GM18505 (cell line): ENCODE results near the gene ALLC.

Experiments used
- ATAC-seq: cut with Tn5 transposase; IDR thresholded peaks from one replicate; pipeline ENCODE4 v1.9.1; 2021; ENCODE audit not compliant: unreplicated experiment
- POLR2A ChIP-seq: IDR thresholded peaks from 4 replicates; pipeline ENCODE4 v1.6.1; 2011; ENCODE audit warnings: borderline replicate concordance; ENCODE audit not compliant: insufficient read depth, insufficient read length; ENCODE audit errors: extremely low read depth

The ALLC gene

GRCh38 chr2:3729786-3730185 is 71.8 kb downstream of the ALLC start:
- no peak for TF ChIP-seq POLR2A
- no peak for ATAC-seq

- no peak for TF ChIP-seq POLR2A
- no peak for ATAC-seq
Observed at GRCh38 chr2:3730646-3731045, 72.6 kb downstream of the ALLC start.

- no peak for ATAC-seq
Observed at GRCh38 chr2:3731829-3732228, 73.8 kb downstream of the ALLC start.

GRCh38 chr2:3736112-3736511 is 78.1 kb downstream of the ALLC start:
- no peak for TF ChIP-seq POLR2A
- no peak for ATAC-seq

More at GRCh38 chr2:3731829-3732228, 73.8 kb downstream of the ALLC start:
- TF ChIP-seq POLR2A = no peak

GRCh38 chr2:3737128-3737527 is 79.1 kb downstream of the ALLC start:
- ATAC-seq = no peak
- no peak for TF ChIP-seq POLR2A

GRCh38 chr2:3738454-3738853 is 80.5 kb downstream of the ALLC start:
- TF ChIP-seq POLR2A = no peak
- ATAC-seq = peak; percentile 61

- TF ChIP-seq POLR2A = no peak
- ATAC-seq = no peak
Observed at GRCh38 chr2:3739313-3739712, 81.3 kb downstream of the ALLC start.

- no peak for ATAC-seq
- TF ChIP-seq POLR2A = no peak
Observed at GRCh38 chr2:3741396-3741795, 83.4 kb downstream of the ALLC start.

GRCh38 chr2:3741867-3742602 is 84.0 kb downstream of the ALLC start:
- no peak for TF ChIP-seq POLR2A
- ATAC-seq = no peak

- TF ChIP-seq POLR2A = no peak
- ATAC-seq = no peak
Observed at GRCh38 chr2:3742743-3743508, 84.9 kb downstream of the ALLC start.

GRCh38 chr2:3743951-3744555 is 86.1 kb downstream of the ALLC start:
- no peak for TF ChIP-seq POLR2A

GRCh38 chr2:3745920-3746319 is 87.9 kb downstream of the ALLC start:
- ATAC-seq = no peak
- no peak for TF ChIP-seq POLR2A

More at GRCh38 chr2:3743951-3744555, 86.1 kb downstream of the ALLC start:
- no peak for ATAC-seq

- no peak for ATAC-seq
- TF ChIP-seq POLR2A = no peak
Observed at GRCh38 chr2:3747032-3747654, 89.1 kb downstream of the ALLC start.
